ENCODE results near the gene CHST2. TPM values are rescaled to one million over a fixed set of nuclear protein-coding genes. Genes with fewer than 3 reads are reported as not detected.

CHST2 gene
- total RNA-seq, 1 experiment from 2014 or later: 2.3 TPM

DNA sequence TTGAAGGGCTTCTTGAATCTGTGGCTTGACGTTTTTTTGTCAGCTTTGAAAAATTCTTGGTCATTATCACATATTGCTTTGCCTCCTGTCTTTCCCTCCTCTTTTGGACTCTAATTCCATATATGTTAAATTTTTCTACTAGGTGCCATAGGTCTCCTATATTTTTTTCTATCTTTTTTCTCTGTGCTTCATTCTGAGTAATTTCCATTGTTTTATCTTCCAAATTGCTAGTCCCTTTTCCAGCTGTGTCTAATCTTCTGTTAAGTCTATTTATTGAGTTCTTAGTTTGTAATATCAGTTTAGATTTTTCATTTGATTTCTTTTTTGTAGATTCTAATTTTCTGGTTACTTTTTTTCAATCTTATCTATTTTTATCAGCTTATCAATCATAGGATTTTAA lies 53.7 kb downstream of the CHST2 start:
- CTCF ChIA-PET: interaction anchor here (0.6 kb wide), 1 partner anchor 14 kb away, joined by 4 read pairs; no protein-coding TSS in a partner anchor

More for the DNA sequence above, 53.7 kb downstream of the CHST2 start:
- peaks cover 25% of the 10 kb centered on the region for H3K9me3 Mint-ChIP-seq (ENCODE audit: unreplicated experiment)
- TF ChIP-seq, protein P1, sequence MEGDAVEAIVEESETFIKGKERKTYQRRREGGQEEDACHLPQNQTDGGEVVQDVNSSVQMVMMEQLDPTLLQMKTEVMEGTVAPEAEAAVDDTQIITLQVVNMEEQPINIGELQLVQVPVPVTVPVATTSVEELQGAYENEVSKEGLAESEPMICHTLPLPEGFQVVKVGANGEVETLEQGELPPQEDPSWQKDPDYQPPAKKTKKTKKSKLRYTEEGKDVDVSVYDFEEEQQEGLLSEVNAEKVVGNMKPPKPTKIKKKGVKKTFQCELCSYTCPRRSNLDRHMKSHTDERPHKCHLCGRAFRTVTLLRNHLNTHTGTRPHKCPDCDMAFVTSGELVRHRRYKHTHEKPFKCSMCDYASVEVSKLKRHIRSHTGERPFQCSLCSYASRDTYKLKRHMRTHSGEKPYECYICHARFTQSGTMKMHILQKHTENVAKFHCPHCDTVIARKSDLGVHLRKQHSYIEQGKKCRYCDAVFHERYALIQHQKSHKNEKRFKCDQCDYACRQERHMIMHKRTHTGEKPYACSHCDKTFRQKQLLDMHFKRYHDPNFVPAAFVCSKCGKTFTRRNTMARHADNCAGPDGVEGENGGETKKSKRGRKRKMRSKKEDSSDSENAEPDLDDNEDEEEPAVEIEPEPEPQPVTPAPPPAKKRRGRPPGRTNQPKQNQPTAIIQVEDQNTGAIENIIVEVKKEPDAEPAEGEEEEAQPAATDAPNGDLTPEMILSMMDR (IDR thresholded peaks at IDR 0.05; ENCODE audit: unreplicated experiment): no peak
- no peak overlapping the region for H3K4me3 Mint-ChIP-seq (ENCODE audit: unreplicated experiment)
- BruUV-seq (replicated peaks): no TSS peak
- H3K27ac Mint-ChIP-seq (ENCODE audit: low read depth, unreplicated experiment): no peak overlapping the region
- no peaks in the 10 kb centered on the region for H3K27me3 Mint-ChIP-seq (ENCODE audit: insufficient read depth, unreplicated experiment)
- no peaks in the 10 kb centered on the region for H3K36me3 Mint-ChIP-seq (ENCODE audit: insufficient read depth, unreplicated experiment)
- intact Hi-C loops (cut with micrococcal nuclease): no loop called here
- POLR2A ChIA-PET: interaction anchor here (0.7 kb wide), 1 partner anchor 245 kb away, joined by 4 read pairs; no protein-coding TSS in a partner anchor
- DNase-seq (ENCODE audit: unreplicated experiment): no peak
- H3K4me1 Mint-ChIP-seq (ENCODE audit: insufficient read depth, unreplicated experiment): peaks cover 17% of the 10 kb centered on the region

Other genes with a start within 250 kb of the CHST2 start
- 3.2 and 3.4 TPM in 2 replicates for gene PCOLCE2, start 230.7 kb upstream of the CHST2 start, total RNA-seq (2022)
- gene PAQR9, start 156.1 kb upstream of the CHST2 start, total RNA-seq (2022): not detected in 2 replicates
- gene U2SURP, start 118.2 kb upstream of the CHST2 start, total RNA-seq (2022): 131 and 146 TPM in 2 replicates